Breast epithelium (tissue), 4 donors: ENCODE results near the gene CEACAM19. TPM values are rescaled to one million over a fixed set of nuclear protein-coding genes. Genes with fewer than 3 reads are reported as not detected.

Experiments used
- DNase-seq, 2 donors: peaks; one replicate each; pipeline ENCODE4 v3.0.0-alpha.2; 2019; ENCODE audit warnings: low spot score in 2 of 2
- H3K27ac ChIP-seq, 2 donors: fragments of 200-600 bp; sonication (generic) in 1 of 2; one replicate each; pipeline ENCODE4 v1.5.1; 2016 to 2019; ENCODE audit warnings: mild to moderate bottlenecking in 1 of 2
- H3K27me3 ChIP-seq, 2 donors: fragments of 200-600 bp; sonication (generic) in 1 of 2; one replicate each; pipeline versions ENCODE4 v1.5.1 to v1.6.0; 2017 to 2019; ENCODE audit warnings: control low read depth in 1 of 2, mild to moderate bottlenecking in 1 of 2
- H3K36me3 ChIP-seq: fragments of 200-600 bp; one replicate; pipeline ENCODE4 v1.5.1; 2019
- H3K4me1 ChIP-seq, 2 donors: fragments of 200-600 bp; sonication (generic); one replicate each; pipeline ENCODE4 v1.5.1; 2016 to 2019; ENCODE audit warnings: control low read depth in 1 of 2
- H3K4me3 ChIP-seq, 3 donors: fragments of 200-600 bp; sonication (generic); 1 replicate in 2 of 3; 2 replicates in 1 of 3; pipeline ENCODE4 v1.5.1; 2016 to 2019; ENCODE audit warnings: mild to moderate bottlenecking in 3 of 3, moderate library complexity in 2 of 3
- H3K9me3 ChIP-seq, 2 donors: fragments of 200-600 bp; sonication (generic) in 1 of 2; one replicate each; pipeline ENCODE4 v1.5.1; 2016 to 2019; ENCODE audit warnings: control low read depth in 1 of 2
- POLR2A ChIP-seq: fragments of 450-650 bp; IDR thresholded peaks from one replicate; pipeline ENCODE4 v1.6.1; 2016; ENCODE audit warnings: antibody characterized with exemption, mild to moderate bottlenecking, moderate library complexity
- POLR2AphosphoS5 ChIP-seq, 3 donors: sonication (generic); formaldehyde crosslinking; IDR thresholded peaks; one replicate each; pipeline ENCODE4 v1.6.1; 2017; ENCODE audit warnings: antibody characterized with exemption in 3 of 3
- intact Hi-C: fragments of 100-400 bp; cut with DNase I; formaldehyde crosslinking; loops from one replicate; pipeline ENCODE4 v1.15.1; 2023; ENCODE audit warnings: low total_unique reads
- total RNA-seq, 3 donors: library from RNA; depleted of rRNA; stranded (reverse); fragments of >200 nt; gene quantifications; one replicate each; pipeline ENCODE4 v1.1.0, GENCODE V29; 2016
- TF ChIP-seq, protein P1 (sequence below), 3 donors: fragments of 450-650 bp; IDR thresholded peaks; one replicate each; pipeline ENCODE4 v1.5.1; 2016 to 2017; ENCODE audit warnings: antibody characterized with exemption in 3 of 3, mild to moderate bottlenecking in 3 of 3, moderate library complexity in 3 of 3

CEACAM19 gene
- total RNA-seq, 3 donors from 2014 or later, result 0.96 to 5.3 (median 4.9) TPM

DNA sequence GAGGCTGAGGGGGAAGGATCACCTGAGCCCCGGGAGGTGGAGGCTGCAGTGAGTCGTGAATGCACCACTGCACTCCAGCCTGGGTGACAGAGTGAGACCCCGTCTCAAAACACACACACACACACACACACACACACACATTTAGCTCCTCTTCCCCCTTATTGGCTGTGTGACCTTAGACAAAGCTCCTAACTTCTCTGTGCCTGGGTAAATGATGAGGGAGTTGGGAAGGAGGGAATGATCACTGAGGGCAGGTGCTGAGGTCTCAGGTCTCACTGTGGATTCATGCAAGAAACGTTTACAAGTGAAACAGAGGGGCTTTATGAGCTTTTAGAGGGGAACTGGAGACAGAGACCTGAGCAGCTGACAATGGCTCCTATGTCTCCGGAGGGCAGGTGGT is 60.3 kb downstream of the CEACAM19 start:
- H3K4me1 ChIP-seq, result no peaks in the 10 kb centered on the region
- H3K27ac ChIP-seq, result no peak overlapping the region
- intact Hi-C loops, result no loop called here
- TF ChIP-seq POLR2AphosphoS5 (IDR thresholded peaks at IDR 0.05), result no peak
- TF ChIP-seq, protein P1, sequence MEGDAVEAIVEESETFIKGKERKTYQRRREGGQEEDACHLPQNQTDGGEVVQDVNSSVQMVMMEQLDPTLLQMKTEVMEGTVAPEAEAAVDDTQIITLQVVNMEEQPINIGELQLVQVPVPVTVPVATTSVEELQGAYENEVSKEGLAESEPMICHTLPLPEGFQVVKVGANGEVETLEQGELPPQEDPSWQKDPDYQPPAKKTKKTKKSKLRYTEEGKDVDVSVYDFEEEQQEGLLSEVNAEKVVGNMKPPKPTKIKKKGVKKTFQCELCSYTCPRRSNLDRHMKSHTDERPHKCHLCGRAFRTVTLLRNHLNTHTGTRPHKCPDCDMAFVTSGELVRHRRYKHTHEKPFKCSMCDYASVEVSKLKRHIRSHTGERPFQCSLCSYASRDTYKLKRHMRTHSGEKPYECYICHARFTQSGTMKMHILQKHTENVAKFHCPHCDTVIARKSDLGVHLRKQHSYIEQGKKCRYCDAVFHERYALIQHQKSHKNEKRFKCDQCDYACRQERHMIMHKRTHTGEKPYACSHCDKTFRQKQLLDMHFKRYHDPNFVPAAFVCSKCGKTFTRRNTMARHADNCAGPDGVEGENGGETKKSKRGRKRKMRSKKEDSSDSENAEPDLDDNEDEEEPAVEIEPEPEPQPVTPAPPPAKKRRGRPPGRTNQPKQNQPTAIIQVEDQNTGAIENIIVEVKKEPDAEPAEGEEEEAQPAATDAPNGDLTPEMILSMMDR (IDR thresholded peaks at IDR 0.05), result no peak
- no peak for TF ChIP-seq POLR2A
- H3K4me3 ChIP-seq, result no peak overlapping the region
- no peaks in the 10 kb centered on the region for H3K9me3 ChIP-seq
- H3K36me3 ChIP-seq, result no peaks in the 10 kb centered on the region
- H3K27me3 ChIP-seq, result no peaks in the 10 kb centered on the region
- DNase-seq, result no peak

DNA sequence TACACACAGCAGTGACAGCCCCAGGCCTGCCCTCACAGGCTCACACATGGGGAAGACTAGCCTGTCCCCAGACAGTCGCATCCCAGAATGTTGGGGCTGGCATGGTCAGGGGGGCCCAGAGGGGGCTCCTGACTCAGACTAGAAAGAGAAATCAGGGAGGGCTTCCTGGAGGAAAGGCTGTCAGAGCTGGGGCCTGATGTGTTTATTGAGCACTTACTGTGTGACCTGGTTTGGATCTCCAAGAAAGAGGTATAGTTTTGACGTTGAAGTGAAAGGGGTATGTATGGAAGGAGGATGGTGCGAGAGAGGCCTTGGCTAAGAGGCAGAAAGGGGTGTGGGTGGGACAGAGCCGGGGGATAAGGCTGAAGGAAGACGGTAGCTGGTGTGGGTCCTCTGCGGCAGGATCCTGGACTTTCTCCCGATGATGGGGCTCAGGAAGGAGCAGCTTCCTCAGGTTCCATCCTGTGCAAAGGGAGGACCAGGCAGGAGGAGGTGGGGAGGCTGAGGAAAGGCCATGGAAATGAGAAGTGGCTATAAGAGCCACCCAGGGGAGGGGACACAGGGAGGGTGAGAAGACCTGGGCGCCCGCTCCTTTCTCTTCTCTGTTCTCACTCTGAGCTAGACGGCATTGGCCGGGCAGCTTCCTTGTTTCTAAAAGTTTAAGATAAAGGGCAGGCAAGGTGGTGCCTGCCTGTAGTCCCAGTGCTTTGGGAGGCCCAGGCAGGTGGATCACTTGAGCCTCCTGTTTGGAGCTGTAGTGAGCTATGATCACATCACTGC is 61.1 kb downstream of the CEACAM19 start:
- intact Hi-C loops, result no loop called here
- H3K27ac ChIP-seq, result peak overlapping the region in 1 of 2 donors; percentile 12
- no peaks in the 10 kb centered on the region for H3K4me1 ChIP-seq
- no peaks in the 10 kb centered on the region for H3K27me3 ChIP-seq
- no peaks in the 10 kb centered on the region for H3K36me3 ChIP-seq
- TF ChIP-seq, protein P1 (IDR thresholded peaks at IDR 0.05), result no peak
- TF ChIP-seq POLR2AphosphoS5 (IDR thresholded peaks at IDR 0.05), result no peak
- TF ChIP-seq POLR2A, result no peak
- H3K4me3 ChIP-seq, result no peak overlapping the region
- no peaks in the 10 kb centered on the region for H3K9me3 ChIP-seq
- DNase-seq, result no peak

Other genes with a start within 250 kb of the CEACAM19 start
- gene ZNF229, start 223.0 kb upstream of the CEACAM19 start, total RNA-seq, result 10 to 100 TPM in 1 of 3 donors, 1 to 10 TPM in 2; 1.3 to 13.5 (median 3.6) TPM
- 10 to 100 TPM in 1 of 3 donors, 1 to 10 TPM in 2; 9.0 to 28.5 (median 9.8) TPM for gene ZNF180, start 171.0 kb upstream of the CEACAM19 start, total RNA-seq
- gene CEACAM20, start 141.8 kb upstream of the CEACAM19 start, total RNA-seq, result under 1 TPM in 1 of 3 donors, not detected in 2; 0.33 TPM
- gene IGSF23, start 57.9 kb upstream of the CEACAM19 start, total RNA-seq, result not detected
- gene PVR, start 27.6 kb upstream of the CEACAM19 start, total RNA-seq, result 10 to 100 TPM in 2 of 3 donors, 1 to 10 TPM in 1; 8.5 to 30.2 (median 22.0) TPM
- gene CEACAM16, start 27.7 kb downstream of the CEACAM19 start, total RNA-seq, result not detected
- gene BCL3, start 77.2 kb downstream of the CEACAM19 start, total RNA-seq, result 10 to 100 TPM in 2 of 3 donors, 1 to 10 TPM in 1; 4.3 to 37.6 (median 34.4) TPM
- 10 to 100 TPM in 2 of 3 donors, not detected in 1; 15.7 to 18.1 TPM for gene CBLC, start 106.4 kb downstream of the CEACAM19 start, total RNA-seq
- 100 to 1,000 TPM in 1 of 3 donors, 10 to 100 TPM in 2; 17.1 to 102 (median 75.4) TPM for gene BCAM, start 137.6 kb downstream of the CEACAM19 start, total RNA-seq
- gene NECTIN2, start 174.8 kb downstream of the CEACAM19 start, total RNA-seq, result 100 to 1,000 TPM in 1 of 3 donors, 10 to 100 TPM in 2; 28.0 to 114 (median 86.6) TPM
- gene TOMM40, start 219.8 kb downstream of the CEACAM19 start, total RNA-seq, result 10 to 100 TPM; 32.9 to 48.2 (median 39.7) TPM
- gene APOE, start 234.3 kb downstream of the CEACAM19 start, total RNA-seq, result 1,000 to 10,000 TPM in 2 of 3 donors, 100 to 1,000 TPM in 1; 439 to 1,162 (median 1,092) TPM
- gene APOC1, start 243.1 kb downstream of the CEACAM19 start, total RNA-seq, result 100 to 1,000 TPM in 1 of 3 donors, 10 to 100 TPM in 2; 59.0 to 285 (median 78.7) TPM